Neutrophil (primary cell): ENCODE measurements around the gene APCDD1L.

Experiments
- H3K27ac ChIP-seq: fragments of 200-600 bp; sonication (generic); 2 replicates; pipeline ENCODE4 v1.5.1; 2016; ENCODE audit warnings: mild to moderate bottlenecking, moderate library complexity
- H3K27me3 ChIP-seq: fragments of 200-600 bp; sonication (generic); 2 replicates; pipeline ENCODE4 v1.6.0; 2016; ENCODE audit warnings: mild to moderate bottlenecking
- H3K36me3 ChIP-seq: fragments of 200-600 bp; sonication (generic); 2 replicates; pipeline ENCODE4 v1.5.1; 2017
- H3K4me1 ChIP-seq, 2 experiments: fragments of 200-600 bp in 1 of 2; sonication (generic) in 1 of 2; 1 replicate in 1 of 2; 2 replicates in 1 of 2; pipeline versions ENCODE4 v1.5.1 to v1.6.1; 2013 to 2016; ENCODE audit warnings: low read depth in 1 of 2, low read length in 1 of 2, mild to moderate bottlenecking in 1 of 2, moderate library complexity in 1 of 2; ENCODE audit not compliant: control insufficient read depth in 1 of 2, insufficient read depth in 1 of 2
- H3K4me3 ChIP-seq, 2 experiments: fragments of 200-600 bp in 1 of 2; sonication (generic) in 1 of 2; 1 replicate in 1 of 2; 2 replicates in 1 of 2; pipeline ENCODE4 v1.5.1; 2013 to 2016; ENCODE audit warnings: low read depth in 1 of 2, low read length in 1 of 2, mild to moderate bottlenecking in 1 of 2, moderate library complexity in 1 of 2
- H3K9me3 ChIP-seq: fragments of 200-600 bp; sonication (generic); 2 replicates; pipeline ENCODE4 v1.5.1; 2016
- CTCF ChIP-seq: fragments of 200-600 bp; sonication (generic); IDR thresholded peaks from 2 replicates; pipeline ENCODE4 v1.5.1; 2016; ENCODE audit warnings: antibody characterized with exemption

Gene APCDD1L

GRCh38 chr20:58480551-58481336, 34.5 kb downstream of the APCDD1L start:
- TF ChIP-seq CTCF = no peak

DNA sequence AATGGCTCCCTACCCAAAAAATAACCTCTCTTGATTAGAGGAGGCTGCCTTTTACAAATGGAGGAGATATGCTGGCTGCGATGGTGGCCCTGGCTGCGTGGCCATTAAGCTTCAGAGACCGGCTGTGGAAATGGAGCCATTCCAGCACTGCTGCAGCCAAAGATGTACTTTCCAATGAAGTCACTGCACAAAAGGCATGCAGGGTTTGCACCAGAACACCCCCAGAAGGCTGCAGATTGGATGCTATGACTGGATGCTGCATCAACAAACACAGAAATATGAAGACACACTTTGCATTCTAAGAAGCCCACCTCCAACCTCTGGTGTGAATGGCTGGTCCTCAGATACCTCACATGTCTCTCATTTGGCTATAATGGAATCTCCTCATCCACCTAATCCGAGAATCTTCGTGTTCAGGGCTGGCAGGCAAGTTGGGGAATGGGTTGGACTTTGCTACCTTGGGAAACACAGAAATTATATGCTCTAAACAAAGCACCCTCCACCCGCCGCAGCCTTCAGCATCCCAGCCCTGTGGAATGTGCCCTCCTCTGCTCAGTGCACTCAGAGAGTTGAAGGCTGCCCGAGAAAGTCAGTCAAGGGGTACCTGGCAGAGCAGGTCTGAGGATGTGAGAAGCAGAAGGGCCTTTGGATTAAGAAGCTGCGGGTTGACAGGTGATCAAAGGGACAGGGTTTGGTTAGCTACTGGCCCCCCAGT, 35.3 kb downstream of the APCDD1L start:
- H3K4me1 ChIP-seq = no peaks in the 10 kb centered on the region
- no peak for TF ChIP-seq CTCF
- no peak overlapping the region for H3K4me3 ChIP-seq
- H3K36me3 ChIP-seq = no peaks in the 10 kb centered on the region
- no peaks in the 10 kb centered on the region for H3K9me3 ChIP-seq
- H3K27me3 ChIP-seq = peaks cover 28% of the 10 kb centered on the region
- no peak overlapping the region for H3K27ac ChIP-seq

More at GRCh38 chr20:58480551-58481336, 34.5 kb downstream of the APCDD1L start:
- Histone ChIP-seq H3K9me3 (no peaks in the 10 kb centered on the region), H3K4me3 (no peak overlapping the region), H3K27me3 (peaks cover 35% of the 10 kb centered on the region), H3K27ac (no peak overlapping the region), H3K4me1 (no peaks in the 10 kb centered on the region), H3K36me3 (no peaks in the 10 kb centered on the region)

GRCh38 chr20:58478141-58478805, 36.9 kb downstream of the APCDD1L start:
- H3K4me1 ChIP-seq = no peaks in the 10 kb centered on the region
- no peak for TF ChIP-seq CTCF
- no peak overlapping the region for H3K4me3 ChIP-seq
- H3K9me3 ChIP-seq = no peaks in the 10 kb centered on the region
- H3K27ac ChIP-seq = no peak overlapping the region
- H3K27me3 ChIP-seq = peaks cover 22% of the 10 kb centered on the region
- no peaks in the 10 kb centered on the region for H3K36me3 ChIP-seq

DNA sequence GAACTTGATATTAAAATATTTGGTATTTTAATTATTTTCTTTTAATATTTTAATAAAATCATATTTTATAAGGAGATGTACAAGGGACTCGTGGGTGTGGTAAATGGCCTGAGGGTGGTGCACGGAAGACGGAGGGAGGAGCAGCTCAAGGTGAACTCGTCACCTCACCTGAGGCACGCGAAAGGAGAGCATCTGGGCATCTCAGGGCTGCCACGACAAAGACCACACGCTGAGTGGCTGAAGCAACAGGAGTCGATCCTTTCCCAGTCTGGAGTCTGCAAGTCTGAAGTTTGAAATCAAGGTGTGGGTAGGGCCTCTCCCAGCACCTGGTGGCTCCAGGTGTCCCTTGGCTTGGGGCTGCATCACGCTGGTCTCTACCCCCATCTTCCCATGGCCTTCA, 39.7 kb downstream of the APCDD1L start:
- Histone ChIP-seq H3K27ac (no peak overlapping the region), H3K27me3 (peaks cover 7% of the 10 kb centered on the region), H3K4me3 (no peak overlapping the region), H3K4me1 (no peaks in the 10 kb centered on the region), H3K9me3 (no peaks in the 10 kb centered on the region), H3K36me3 (no peaks in the 10 kb centered on the region)
- no peak for TF ChIP-seq CTCF

GRCh38 chr20:58473453-58474425, 41.5 kb downstream of the APCDD1L start:
- TF ChIP-seq CTCF = no peak
- no peak overlapping the region for H3K27ac ChIP-seq
- H3K36me3 ChIP-seq = no peaks in the 10 kb centered on the region

More at GRCh38 chr20:58473453-58474425, 41.5 kb downstream of the APCDD1L start:
- Histone ChIP-seq H3K9me3 (no peaks in the 10 kb centered on the region), H3K4me1 (no peaks in the 10 kb centered on the region), H3K27me3 (peaks cover under 1% of the 10 kb centered on the region), H3K4me3 (no peak overlapping the region)
